SK-N-SH (cell line): ENCODE measurements around the gene ENDOD1. TPM values are rescaled to one million over a fixed set of nuclear protein-coding genes. Genes with fewer than 3 reads are reported as not detected.
"Not testable (repeated sequence)": the region's sequence is repeated elsewhere in the genome, so short reads cannot be mapped to it uniquely, and the experiment has no call there.

Experiments
- CTCF ChIA-PET: fragments of 300-600, 350-600 bp; formaldehyde crosslinking; extraction: SDS; loops from one replicate; lab custom pipeline; 2021; lab: Yijun Ruan, JAX
- POLR2A ChIA-PET: fragments of 350-600 bp; sonication (Branson Sonifier 250); formaldehyde crosslinking; extraction: SDS; loops from one replicate; lab custom pipeline; 2020; ENCODE audit warnings: antibody characterized with exemption, inconsistent platforms; lab: Yijun Ruan, JAX
- DNase-seq: peaks from one replicate; pipeline ENCODE4 v3.0.0; 2012
- H2AFZ ChIP-seq: fragments of 200-600 bp; sonication (generic); 2 replicates; pipeline ENCODE4 v1.8.1; 2016; ENCODE audit warnings: antibody characterized with exemption, mild to moderate bottlenecking, low read depth
- H3F3A ChIP-seq: fragments of 200-600 bp; sonication (generic); replicated peaks from 2 replicates; pipeline ENCODE3; 2016; ENCODE audit warnings: antibody characterized with exemption, mild to moderate bottlenecking; ENCODE audit not compliant: insufficient read depth
- H3K27ac ChIP-seq, 2 experiments: fragments of 200-500 bp in 1 of 2; fragments of 200-600 bp in 1 of 2; sonication (Bioruptor generic) in 1 of 2; sonication (generic), shearing (Covaris generic) in 1 of 2; 2 replicates each; pipeline versions ENCODE4 v1.5.1 to v1.6.1; 2014 to 2016; ENCODE audit warnings: low read depth in 2 of 2, inconsistent platforms in 1 of 2, low read length in 1 of 2, mild to moderate bottlenecking in 1 of 2, mixed read lengths in 1 of 2
- H3K27me3 ChIP-seq: fragments of 200-600 bp; sonication (generic), shearing (Covaris generic); 2 replicates; pipeline ENCODE4 v1.6.1; 2016; ENCODE audit warnings: mixed run types; ENCODE audit not compliant: insufficient read depth
- H3K36me3 ChIP-seq, 2 experiments: fragments of 200-500 bp in 1 of 2; fragments of 200-600 bp in 1 of 2; sonication (Bioruptor generic) in 1 of 2; sonication (generic) in 1 of 2; replicated peaks in 1 of 2; 2 replicates each; pipeline versions ENCODE3 to v1.5.1; 2014 to 2016; ENCODE audit warnings: low read length in 1 of 2, mild to moderate bottlenecking in 1 of 2; ENCODE audit not compliant: insufficient read depth in 2 of 2, control insufficient read depth in 1 of 2
- H3K4me1 ChIP-seq, 2 experiments: fragments of 200-500 bp in 1 of 2; fragments of 200-600 bp in 1 of 2; sonication (Bioruptor generic) in 1 of 2; sonication (generic), shearing (Covaris generic) in 1 of 2; 2 replicates each; pipeline versions ENCODE4 v1.5.1 to v1.6.1; 2014 to 2016; ENCODE audit warnings: low read depth in 1 of 2, low read length in 1 of 2, mixed run types in 1 of 2; ENCODE audit not compliant: insufficient read depth in 2 of 2, control insufficient read depth in 1 of 2
- H3K4me2 ChIP-seq: fragments of 200-600 bp; sonication (generic), shearing (Covaris generic); 2 replicates; pipeline ENCODE4 v1.6.1; 2017; ENCODE audit warnings: mixed run types
- H3K4me3 ChIP-seq, 2 experiments: fragments of 200-500 bp in 1 of 2; fragments of 200-600 bp in 1 of 2; sonication (Bioruptor generic) in 1 of 2; sonication (generic), shearing (Covaris generic) in 1 of 2; 2 replicates each; pipeline versions ENCODE4 v1.5.1 to v1.8.1; 2014 to 2016; ENCODE audit warnings: low read depth in 2 of 2, inconsistent platforms in 1 of 2, low read length in 1 of 2, mild to moderate bottlenecking in 1 of 2, mixed read lengths in 1 of 2, moderate library complexity in 1 of 2
- H3K79me2 ChIP-seq: fragments of 200-600 bp; sonication (generic); 2 replicates; pipeline ENCODE4 v1.8.1; 2017; ENCODE audit warnings: mild to moderate bottlenecking; ENCODE audit not compliant: insufficient read depth
- H3K9ac ChIP-seq: fragments of 200-600 bp; sonication (generic); 2 replicates; pipeline ENCODE4 v1.6.1; 2017; ENCODE audit warnings: mixed run types
- H3K9me2 ChIP-seq: fragments of 200-600 bp; sonication (generic); 2 replicates; pipeline ENCODE4 v1.6.1; 2017; ENCODE audit warnings: mixed run types
- H3K9me3 ChIP-seq: fragments of 200-600 bp; sonication (generic); 2 replicates; pipeline ENCODE4 v1.6.1; 2017; ENCODE audit warnings: mixed run types, mild to moderate bottlenecking, moderate library complexity
- H4K20me1 ChIP-seq: fragments of 200-600 bp; sonication (generic); 2 replicates; pipeline ENCODE4 v1.6.1; 2017; ENCODE audit warnings: mild to moderate bottlenecking, mixed run types; ENCODE audit not compliant: insufficient read depth
- CHD2 ChIP-seq: fragments of 150-350 bp; IDR thresholded peaks from 2 replicates; pipeline ENCODE4 v1.6.1; 2018; ENCODE audit warnings: low read length; ENCODE audit not compliant: partially characterized antibody
- ELF1 ChIP-seq: IDR thresholded peaks from 2 replicates; pipeline ENCODE4 v1.4.0; 2012
- FOSL2 ChIP-seq: IDR thresholded peaks from 2 replicates; pipeline ENCODE4 v1.4.0; 2012; ENCODE audit warnings: low read depth, mild to moderate bottlenecking, moderate library complexity, borderline replicate concordance
- FOXJ3 ChIP-seq: sonication (generic); formaldehyde crosslinking; IDR thresholded peaks from 2 replicates; pipeline ENCODE4 v1.5.1; 2020; ENCODE audit warnings: mild to moderate bottlenecking, missing genetic modification reagents
- GABPA ChIP-seq: IDR thresholded peaks from 2 replicates; pipeline ENCODE4 v1.4.0; 2012; ENCODE audit warnings: low read depth, mild to moderate bottlenecking
- MAX ChIP-seq: IDR thresholded peaks from 2 replicates; pipeline ENCODE4 v1.4.0; 2012; ENCODE audit warnings: low read depth
- MEF2A ChIP-seq: IDR thresholded peaks from 2 replicates; pipeline ENCODE4 v1.4.0; 2012; ENCODE audit warnings: low read depth, borderline replicate concordance
- MXI1 ChIP-seq: IDR thresholded peaks from 2 replicates; pipeline ENCODE4 v1.6.1; 2012; ENCODE audit warnings: mild to moderate bottlenecking, low read depth, low read length, improper control_type of control experiment
- NFIC ChIP-seq: IDR thresholded peaks from 2 replicates; pipeline ENCODE4 v1.4.0; 2012; ENCODE audit warnings: borderline replicate concordance
- NRF1 ChIP-seq: IDR thresholded peaks from 2 replicates; pipeline ENCODE4 v1.6.1; 2012; ENCODE audit warnings: low read depth, mild to moderate bottlenecking, low read length
- RCOR1 ChIP-seq: fragments of 150-350 bp; IDR thresholded peaks from 2 replicates; pipeline ENCODE4 v1.6.1; 2017; ENCODE audit warnings: antibody characterized with exemption, low read length
- TEAD4 ChIP-seq: IDR thresholded peaks from 2 replicates; pipeline ENCODE4 v1.4.0; 2012; ENCODE audit warnings: mild to moderate bottlenecking, borderline replicate concordance; ENCODE audit not compliant: insufficient read depth
- USF2 ChIP-seq: fragments of 150-350 bp; IDR thresholded peaks from 2 replicates; pipeline ENCODE4 v1.6.1; 2017; ENCODE audit warnings: antibody characterized with exemption, low read length, low read depth, borderline replicate concordance
- WGBS: methylation state at CpG from one replicate; pipeline ENCODE4 v1.1.6; 2017; ENCODE audit warnings: low lambda C conversion rate; 5-methylcytosine and 5-hydroxymethylcytosine counted together
- polyA plus RNA-seq, 3 experiments: library from polyadenylated mRNA; depleted of rRNA; stranded (reverse); fragments of >200 nt; gene quantifications; 2 replicates each; pipeline ENCODE4 v1.2.3, GENCODE V29; 2012

The ENDOD1 gene
- polyA plus RNA-seq, 1 of the 3 experiments (the other 2 are of a cell fraction) = 15.0 TPM

- TF ChIP-seq MXI1 = no peak
- no peak for TF ChIP-seq ELF1
- no peak for TF ChIP-seq FOSL2
- TF ChIP-seq USF2 = no peak
These were observed 46.2 kb downstream of the ENDOD1 start (continued) for GRCh38 chr11:95135880-95136279.

- WGBS = 97% methylated on average over 4 of the region's 4 CpGs
These were observed 47.1 kb downstream of the ENDOD1 start for GRCh38 chr11:95136747-95137146.

GRCh38 chr11:95137299-95137698, 47.7 kb downstream of the ENDOD1 start:
- CTCF ChIA-PET = interaction anchor here (1.1 to 1.2 kb wide), 2 partner anchors 10 to 68 kb away, joined by 3 to 4 read pairs; no protein-coding TSS in a partner anchor
- no peaks in the 10 kb centered on the region for H4K20me1 ChIP-seq
- TF ChIP-seq MEF2A = no peak
- no peak for TF ChIP-seq MAX
- no peak for TF ChIP-seq RCOR1
- no peak for TF ChIP-seq GABPA
- no peak for TF ChIP-seq NRF1
- no peak for TF ChIP-seq USF2
- no peak for TF ChIP-seq FOXJ3 (CRISPR knock-in tag)
- no peak for TF ChIP-seq CHD2
- TF ChIP-seq TEAD4 = no peak
- TF ChIP-seq NFIC = no peak
- TF ChIP-seq, all 33 proteins: peak for 0
- Histone ChIP-seq H3K79me2 (no peaks in the 10 kb centered on the region), H3K27me3 (no peaks in the 10 kb centered on the region), H3K9me3 (no peaks in the 10 kb centered on the region), H3K4me1 (peaks cover 4 to 8% of the 10 kb centered on the region in 2 experiments; a peak in 3 of 4 replicates), H3K4me2 (no peak overlapping the region), H2AFZ (no peak overlapping the region), H3K9me2 (no peaks in the 10 kb centered on the region), H3K4me3 (no peak overlapping the region), H3K36me3 (no peaks in the 10 kb centered on the region), H3F3A (no peaks in the 10 kb centered on the region), H3K9ac (no peak overlapping the region), H3K27ac (no peak overlapping the region)
- DNase-seq = no peak
- POLR2A ChIA-PET = no interaction called here

More at GRCh38 chr11:95136747-95137146, 47.1 kb downstream of the ENDOD1 start:
- H4K20me1 ChIP-seq, H3K4me1 ChIP-seq, H3F3A ChIP-seq, H2AFZ ChIP-seq, H3K4me3 ChIP-seq, H3K9me2 ChIP-seq, H3K9me3 ChIP-seq, H3K27ac ChIP-seq, H3K36me3 ChIP-seq, H3K4me2 ChIP-seq, H3K9ac ChIP-seq, POLR2A ChIA-PET, H3K79me2 ChIP-seq, H3K27me3 ChIP-seq, DNase-seq: not testable (repeated sequence)
- CTCF ChIA-PET = interaction anchor here (1.2 kb wide), 2 partner anchors 18 to 68 kb away, joined by 3 to 5 read pairs; no protein-coding TSS in a partner anchor
